HG03060 (cell line): ENCODE data around the gene ACTL8.
"Not testable (repeated sequence)": the region's sequence is repeated elsewhere in the genome, so short reads cannot be mapped to it uniquely, and the experiment has no call there.

Experiments used
- ATAC-seq: cut with Tn5 transposase; IDR thresholded peaks from one replicate; pipeline ENCODE4 v1.9.1; 2021; ENCODE audit warnings: low read depth, moderate number of reproducible peaks; ENCODE audit not compliant: unreplicated experiment

The ACTL8 gene

DNA sequence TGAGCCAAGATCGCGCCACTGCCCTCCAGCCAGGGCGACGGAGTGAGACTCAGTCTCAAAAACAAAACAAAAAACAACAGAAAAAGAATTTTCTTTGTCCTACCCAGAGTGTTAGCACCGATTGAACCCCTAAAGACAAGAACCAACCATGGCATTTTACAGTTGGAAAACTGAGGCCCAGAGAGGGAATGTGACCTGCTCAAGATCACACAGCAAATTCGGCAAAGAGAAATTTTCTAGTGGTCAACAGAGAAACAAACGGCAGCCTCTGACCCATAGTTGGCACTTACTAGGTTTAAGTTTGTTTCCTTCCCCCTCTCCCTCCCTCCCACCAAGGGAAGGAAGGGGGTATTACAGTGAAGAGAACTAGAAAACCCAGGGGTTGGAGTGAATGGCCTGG lies 20.5 kb upstream of the ACTL8 start:
- no peak for ATAC-seq

DNA sequence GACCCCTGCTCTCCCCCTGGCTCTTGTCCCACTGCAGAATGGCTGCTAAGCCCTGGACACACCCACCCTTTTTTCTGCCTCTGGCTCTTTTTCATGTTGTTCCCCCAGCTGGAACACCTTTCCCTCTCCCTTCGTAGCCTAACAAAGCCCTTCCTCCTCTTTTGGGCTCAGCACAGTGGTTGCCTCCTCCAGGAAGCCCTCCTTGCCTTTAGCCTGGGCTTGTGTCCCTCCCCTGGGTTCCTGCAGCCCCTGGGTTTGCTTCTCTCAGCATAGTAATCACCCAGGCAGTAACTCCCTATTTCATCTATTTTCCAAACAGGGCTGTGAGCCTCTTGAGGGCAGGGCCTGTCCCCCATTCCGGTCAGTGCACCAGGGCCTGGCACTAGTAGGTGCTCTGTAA lies 19.8 kb upstream of the ACTL8 start:
- ATAC-seq: no peak

DNA sequence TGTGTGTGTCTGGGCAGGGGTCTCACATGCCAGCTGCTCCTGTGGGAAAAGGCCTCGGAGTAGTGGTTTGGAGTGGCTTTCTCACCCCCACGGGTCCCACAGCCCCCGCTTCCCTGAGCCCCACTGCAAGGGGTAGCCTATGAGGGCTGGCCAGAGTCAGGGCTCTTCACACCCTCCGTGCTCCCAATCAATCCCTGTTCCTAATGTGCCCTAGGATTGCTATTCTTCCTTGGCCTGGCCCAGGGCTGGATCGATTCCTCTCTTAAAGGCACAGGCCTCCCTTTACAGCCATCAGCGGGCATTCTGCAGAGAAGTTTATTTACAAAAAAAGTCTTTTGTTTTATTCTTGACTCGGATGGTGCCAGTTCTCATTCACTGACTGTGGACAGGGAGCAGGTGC lies 19.3 kb upstream of the ACTL8 start:
- no peak for ATAC-seq

DNA sequence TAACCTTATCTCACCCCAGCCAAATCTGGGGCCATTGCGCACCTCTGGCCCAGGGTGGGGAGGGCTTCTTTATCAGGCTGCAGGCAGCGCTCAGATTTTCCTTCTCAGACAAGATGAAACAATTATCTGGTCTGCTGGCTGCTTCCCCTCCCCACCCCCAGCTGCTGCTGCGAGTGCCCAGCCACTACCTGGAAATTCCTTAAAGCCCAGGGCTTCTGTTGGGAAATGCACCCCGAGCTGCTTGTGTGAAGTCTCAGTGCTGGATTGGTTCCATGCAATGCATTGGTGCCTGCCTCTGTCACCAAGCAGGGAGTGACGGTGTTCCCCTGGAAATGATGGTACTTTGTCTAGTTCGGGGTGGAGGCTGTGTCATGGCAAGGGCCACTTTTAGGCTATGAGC lies 18.5 kb upstream of the ACTL8 start:
- no peak for ATAC-seq

DNA sequence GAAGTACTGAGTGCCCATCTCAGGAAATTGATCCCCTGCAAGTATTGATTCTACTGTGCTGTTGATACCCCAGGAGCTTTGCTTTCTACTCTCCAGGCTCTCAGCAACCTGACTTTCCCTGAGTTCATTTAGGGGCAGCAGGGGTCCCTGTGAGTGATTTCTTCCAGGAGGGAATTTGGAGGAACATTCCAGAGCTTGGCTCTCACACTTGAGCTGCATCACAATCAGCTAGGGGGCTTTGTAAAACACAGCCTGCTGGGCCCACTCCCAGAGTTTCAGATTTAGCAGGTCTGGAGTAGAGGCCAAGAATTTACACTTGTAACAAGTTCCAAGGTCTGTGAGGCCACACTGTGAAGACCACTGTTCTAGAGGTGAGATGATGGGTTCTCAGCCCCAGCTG lies 16.1 kb upstream of the ACTL8 start:
- no peak for ATAC-seq

DNA sequence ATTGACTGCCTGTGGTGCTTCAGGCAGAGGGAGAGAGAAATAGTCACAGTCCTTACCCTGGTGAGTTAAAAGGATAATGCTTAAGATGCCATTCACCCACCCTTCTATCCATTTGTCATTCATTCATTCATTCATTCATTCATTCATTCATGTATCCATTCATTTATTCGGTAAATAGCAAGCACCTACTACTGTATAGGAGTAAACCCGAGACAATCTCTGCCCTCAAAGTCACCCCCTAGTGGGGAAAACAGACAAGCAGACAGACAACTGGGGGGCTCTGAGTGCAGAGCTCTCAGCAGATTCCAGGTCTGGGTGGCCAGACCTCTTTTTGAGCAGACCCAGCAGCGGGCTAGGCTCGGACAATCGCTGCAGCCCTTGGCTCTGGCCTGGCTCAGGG lies 14.1 kb upstream of the ACTL8 start:
- no peak for ATAC-seq

DNA sequence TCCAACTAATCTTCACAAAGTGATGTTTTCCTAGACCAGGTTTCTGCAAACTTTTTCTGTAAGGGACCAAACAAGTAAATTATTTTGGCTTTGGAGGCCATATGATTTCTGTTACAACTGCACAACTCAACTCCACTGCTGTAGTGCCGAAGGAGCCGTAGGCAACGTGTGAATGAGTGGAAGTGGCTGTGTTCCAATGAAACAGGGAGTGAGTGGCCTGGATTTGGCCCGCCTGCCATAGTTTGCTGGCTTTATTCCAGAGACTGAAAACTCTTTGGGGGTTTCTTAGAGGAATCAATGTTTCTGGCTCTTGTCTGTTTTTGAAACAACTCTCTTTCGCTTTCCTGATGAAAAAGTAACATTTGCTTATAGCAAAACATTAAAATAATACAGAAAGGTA lies 12.6 kb upstream of the ACTL8 start:
- ATAC-seq: no peak

DNA sequence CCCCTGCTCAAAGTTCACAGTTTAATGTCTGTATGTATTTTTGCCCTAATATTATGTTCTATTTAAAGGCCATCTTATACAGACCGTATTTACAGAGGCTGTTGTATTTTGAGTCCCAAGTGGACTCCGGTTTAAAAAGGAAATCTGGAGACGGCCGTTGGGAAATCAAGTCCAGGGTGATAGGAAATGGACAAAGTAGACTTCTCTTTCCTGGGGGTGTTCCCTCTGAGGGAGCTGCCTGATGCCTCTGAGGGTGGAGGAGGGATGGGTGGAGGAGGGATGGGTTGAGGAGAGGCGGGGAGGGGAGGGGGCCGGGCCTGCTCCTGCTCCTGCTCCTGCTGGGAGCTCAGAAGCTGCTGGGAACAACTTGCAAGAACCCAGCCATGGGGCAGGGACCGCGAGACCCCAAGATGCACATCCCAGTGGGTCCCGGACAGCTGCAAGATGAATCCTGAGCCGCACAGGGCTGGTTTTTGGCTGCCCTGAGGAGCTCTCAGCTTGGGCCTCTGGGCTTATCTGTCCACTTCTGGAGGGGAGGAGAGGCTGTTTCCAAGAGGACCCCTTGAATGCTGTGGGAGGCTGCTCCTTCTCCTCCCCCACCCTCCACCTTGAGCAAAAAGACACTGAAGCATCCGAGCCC lies 12.0 kb upstream of the ACTL8 start:
- no peak for ATAC-seq

- no peak for ATAC-seq
Observed at GRCh38 chr1:17743925-17744324, 11.2 kb upstream of the ACTL8 start.

- no peak for ATAC-seq
Observed at GRCh38 chr1:17744666-17745478, 10.3 kb upstream of the ACTL8 start.

GRCh38 chr1:17745479-17745955 lies 9.6 kb upstream of the ACTL8 start:
- ATAC-seq: no peak

- not testable (repeated sequence) for ATAC-seq
Observed at GRCh38 chr1:17746281-17746680, 8.9 kb upstream of the ACTL8 start.

DNA sequence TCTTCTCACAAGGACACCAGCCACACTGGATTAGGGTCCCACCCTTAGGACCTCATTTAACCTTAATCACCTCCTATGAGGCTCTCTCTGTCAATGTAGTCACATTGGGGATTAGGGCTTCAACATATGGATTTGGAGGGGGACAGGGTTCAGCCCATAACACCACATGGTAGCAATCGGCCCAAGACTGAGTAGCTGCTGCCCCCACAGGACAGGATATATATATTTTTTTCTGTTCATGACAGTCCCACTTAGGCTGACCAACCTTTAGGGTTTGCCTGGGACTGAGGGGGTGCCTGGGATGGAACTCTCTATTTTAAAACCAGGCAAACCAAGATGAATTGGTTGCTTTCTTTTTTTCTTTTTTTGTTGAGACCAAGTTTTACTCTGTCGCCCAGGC lies 8.2 kb upstream of the ACTL8 start:
- no peak for ATAC-seq

DNA sequence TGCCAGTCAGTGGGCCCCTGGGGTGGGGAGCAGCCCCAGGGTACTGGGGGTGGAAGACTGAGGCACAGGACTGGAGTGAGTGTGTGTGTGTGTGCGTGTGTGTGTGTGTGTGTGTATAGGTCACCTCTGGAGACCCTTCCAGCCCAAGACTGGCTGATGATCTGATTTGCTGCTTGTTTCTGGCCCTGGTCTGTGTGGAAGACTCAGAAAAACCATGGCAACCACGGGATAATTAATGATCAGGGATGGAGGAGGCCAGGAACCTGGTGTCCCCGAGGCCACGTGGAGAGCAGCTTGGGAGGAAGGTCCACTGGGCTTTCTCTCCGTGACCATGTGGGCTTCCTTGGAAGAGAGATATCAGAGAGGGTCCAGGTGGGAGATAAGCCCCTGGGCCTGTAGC lies 4.8 kb upstream of the ACTL8 start:
- no peak for ATAC-seq

DNA sequence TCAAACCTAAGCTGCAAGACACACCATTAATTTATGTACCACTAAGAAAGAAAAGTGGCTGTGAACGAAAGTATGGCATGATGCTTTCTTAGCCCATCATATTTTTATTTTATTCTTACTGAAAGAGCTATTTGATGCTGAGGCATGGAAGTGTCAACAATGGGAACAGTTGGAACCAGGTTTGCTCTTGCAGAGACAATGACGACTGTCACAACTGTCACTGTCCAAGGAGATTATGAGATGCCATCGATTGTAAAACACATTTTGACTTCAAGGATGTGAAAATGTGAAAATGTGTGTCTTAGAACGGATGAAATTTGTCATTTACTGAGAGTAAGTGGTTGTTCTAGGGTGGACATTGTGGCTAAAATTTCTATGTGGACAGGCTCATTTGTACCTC lies 2.8 kb upstream of the ACTL8 start:
- no peak for ATAC-seq

DNA sequence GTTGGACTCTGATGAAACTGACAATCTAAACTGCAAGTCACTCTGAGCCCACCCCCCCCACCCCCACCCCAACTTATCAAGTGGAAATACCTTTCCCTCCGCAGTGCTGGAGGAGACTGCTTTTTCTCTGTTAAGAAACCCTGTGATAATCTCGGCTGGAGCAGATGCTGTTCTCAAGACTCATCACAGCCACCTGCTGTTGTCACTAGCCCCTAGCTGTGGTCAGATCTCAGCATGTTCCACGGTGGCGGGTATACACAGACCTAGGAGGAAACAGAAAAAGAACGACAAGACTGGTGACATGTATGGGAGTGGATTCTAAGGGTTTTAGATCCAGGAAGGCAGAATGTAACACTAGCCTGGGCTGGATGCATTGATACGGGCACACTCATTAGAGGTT lies 2.3 kb downstream of the ACTL8 start:
- no peak for ATAC-seq

DNA sequence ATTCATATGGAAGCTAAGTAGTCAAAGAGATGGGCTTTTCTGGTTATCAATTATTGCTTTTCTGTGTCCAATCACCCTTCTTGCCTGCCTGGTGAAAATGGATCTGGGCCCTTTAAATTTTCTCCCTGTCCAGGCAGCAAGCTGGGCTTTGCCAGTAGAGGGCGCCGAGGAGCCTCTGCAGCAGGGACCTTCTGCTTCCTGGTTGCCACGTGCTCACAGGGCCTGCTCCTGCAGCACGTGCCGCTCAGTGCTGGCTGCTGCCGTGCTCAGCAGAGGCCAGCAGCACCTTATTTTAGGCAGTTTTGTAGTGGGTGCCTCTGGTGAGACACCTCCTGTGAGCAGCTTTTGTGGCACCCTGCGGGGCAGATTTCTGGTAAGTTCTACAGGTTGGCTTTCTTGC lies 4.0 kb downstream of the ACTL8 start:
- no peak for ATAC-seq

- ATAC-seq: no peak
Observed at GRCh38 chr1:17762313-17762712, 7.2 kb downstream of the ACTL8 start.

GRCh38 chr1:17763417-17763816 lies 8.3 kb downstream of the ACTL8 start:
- ATAC-seq: no peak

DNA sequence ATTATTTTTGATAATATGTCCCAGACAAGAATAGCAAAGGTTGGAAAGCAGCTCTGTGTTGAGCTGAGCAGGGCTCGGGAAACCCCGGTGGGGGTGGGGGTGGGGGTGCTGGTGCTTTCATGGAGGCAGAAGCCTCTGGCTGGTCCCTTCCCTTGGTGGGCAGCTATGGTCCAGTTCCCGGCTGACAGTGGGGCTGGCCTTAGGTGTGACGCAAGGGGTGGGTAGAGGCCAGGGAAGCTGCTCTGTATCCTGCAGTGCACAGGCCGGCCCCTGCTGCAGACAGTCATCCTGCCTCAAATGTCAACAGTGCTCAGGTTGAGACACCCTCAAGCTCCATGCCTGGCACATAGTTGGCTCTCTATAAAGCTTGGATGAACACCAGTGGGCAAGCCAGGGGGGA lies 8.9 kb downstream of the ACTL8 start:
- no peak for ATAC-seq

DNA sequence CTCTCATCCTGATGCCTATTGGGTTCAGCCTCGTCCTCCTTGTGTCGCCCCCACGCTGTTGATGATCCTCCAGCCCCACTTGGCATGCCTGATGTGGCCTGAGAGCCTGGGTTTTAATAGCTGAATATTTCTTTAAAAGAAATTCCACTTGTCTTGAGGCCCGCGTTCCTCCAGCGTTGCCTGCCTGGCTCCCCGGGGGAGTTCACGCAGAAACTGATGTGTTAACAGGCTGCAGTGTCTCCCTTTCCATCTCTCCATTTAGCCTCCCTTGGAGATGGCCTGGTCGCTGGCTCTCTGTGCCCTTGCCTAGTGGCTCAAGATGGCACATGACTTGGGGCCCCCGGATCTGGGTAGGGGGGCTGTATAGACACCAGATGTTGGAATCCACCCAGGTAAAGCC lies 9.5 kb downstream of the ACTL8 start:
- ATAC-seq: no peak
